CD4-positive, alpha-beta T cell treated with Interleukin-4 for 1 hour (primary cell): ENCODE measurements around the gene PBX1.

Experiments
- DNase-seq, 2 donors: peaks; one replicate each; pipeline ENCODE4 v3.0.0-alpha.2; 2020 to 2022

The PBX1 gene

GRCh38 chr1:164843743-164844500 is 284.9 kb downstream of the PBX1 start:
- DNase-seq = no peak

- DNase-seq = no peak
These were observed 288.0 kb downstream of the PBX1 start for GRCh38 chr1:164846731-164847691.

DNA sequence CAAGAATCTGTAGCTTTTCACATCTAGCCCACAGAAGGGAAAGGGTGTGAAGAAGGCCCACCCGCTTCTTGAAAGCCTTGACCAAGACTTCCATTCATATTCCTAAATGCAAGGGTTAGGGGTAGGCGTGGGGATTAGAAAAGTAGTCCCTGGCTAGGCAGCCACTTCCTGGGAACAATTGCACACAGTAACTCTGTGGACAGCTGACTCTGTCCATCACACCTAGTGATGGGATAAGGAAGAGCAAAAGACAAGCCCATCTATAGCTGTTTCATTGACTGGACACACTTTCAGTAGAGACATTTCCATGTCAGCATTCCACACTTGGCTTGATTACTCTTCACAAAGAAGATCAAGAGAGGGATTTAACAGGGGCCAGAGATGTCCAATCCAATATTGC is 294.2 kb downstream of the PBX1 start:
- no peak for DNase-seq

GRCh38 chr1:164855716-164856329 is 296.8 kb downstream of the PBX1 start:
- no peak for DNase-seq

GRCh38 chr1:164856381-164856780 is 297.4 kb downstream of the PBX1 start:
- no peak for DNase-seq

DNA sequence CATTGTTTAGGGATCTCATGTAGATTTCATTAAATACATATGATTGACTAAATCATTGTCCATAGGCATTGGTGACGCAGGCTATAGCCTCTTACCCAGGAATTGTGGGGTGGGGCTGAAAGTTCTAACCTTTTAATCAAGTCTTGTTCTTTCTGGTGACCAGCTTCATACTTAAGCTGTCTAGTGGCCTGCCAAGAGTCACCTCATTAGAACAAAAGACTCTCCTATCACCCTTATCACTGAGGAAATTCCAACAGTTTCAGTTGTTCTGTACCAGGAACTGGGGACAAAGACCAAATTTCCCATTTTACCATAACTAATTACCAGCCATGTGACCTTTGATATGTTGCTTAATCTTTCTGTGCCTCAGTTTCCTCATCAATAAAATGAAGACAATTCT is 298.5 kb downstream of the PBX1 start:
- no peak for DNase-seq

DNA sequence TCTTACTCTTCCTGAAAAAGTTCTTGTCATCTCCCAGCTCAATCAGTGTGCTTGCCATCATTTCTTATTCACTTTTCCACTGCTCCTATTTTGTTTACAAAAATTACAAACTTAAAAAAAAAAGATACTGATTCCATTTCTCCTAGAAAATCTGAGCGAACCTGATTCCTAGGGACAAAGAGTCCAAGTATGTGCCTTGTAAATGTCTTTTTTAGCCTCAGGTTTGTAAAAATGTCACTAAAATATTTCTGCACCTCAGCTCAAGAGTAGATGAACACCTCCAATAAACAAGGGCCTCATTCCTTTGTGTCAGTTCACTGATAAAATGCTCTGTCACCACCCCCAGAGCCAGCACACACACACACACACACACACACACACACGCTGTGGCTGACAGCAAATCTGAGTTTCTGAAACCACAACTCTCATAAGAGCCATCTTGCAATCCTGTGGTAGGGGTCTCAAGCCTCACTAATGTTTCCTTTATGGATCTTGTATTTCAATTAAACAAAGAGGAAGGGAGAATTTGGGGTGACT is 299.2 kb downstream of the PBX1 start:
- DNase-seq = no peak

GRCh38 chr1:164861632-164862031 is 302.6 kb downstream of the PBX1 start:
- no peak for DNase-seq

DNA sequence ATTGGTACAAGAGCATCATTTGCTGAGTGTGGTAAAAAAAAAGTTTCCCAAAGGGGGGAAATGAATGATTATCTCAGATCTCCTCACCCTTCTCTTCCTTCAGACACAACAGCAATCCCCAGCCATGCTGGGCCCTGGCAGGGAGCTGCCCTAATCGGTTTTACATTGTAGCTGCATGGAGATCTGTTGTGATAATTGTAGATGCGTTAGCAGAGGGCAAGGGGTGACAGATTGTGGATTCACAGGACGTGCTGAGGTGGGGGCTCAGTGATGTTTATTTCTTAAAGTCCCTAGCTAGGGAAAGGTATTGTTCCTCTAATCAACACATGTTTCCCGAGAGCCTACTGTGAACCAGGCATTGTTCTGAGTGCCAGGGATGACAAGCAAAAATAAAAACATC is 304.1 kb downstream of the PBX1 start:
- DNase-seq = no peak

- no peak for DNase-seq
These were observed 305.2 kb downstream of the PBX1 start for GRCh38 chr1:164864161-164864560.

DNA sequence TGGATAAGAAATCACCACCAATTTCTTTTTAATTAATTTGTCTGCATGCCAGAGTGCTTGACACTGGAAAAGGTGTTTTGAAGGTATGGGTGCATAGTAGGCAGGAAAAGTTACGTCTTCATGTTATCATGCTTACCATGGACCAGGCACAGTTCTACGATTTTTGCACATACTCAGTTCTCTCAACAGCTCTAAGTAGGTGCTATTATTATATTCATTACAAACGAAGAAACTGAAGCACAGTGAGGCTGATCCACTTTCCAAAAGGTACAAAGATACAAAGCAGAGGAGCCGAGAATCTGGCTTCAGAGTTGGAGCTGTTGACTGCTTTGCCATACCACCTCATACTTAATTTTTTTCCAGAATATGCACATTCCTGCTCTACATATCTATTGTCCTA is 306.4 kb downstream of the PBX1 start:
- no peak for DNase-seq

DNA sequence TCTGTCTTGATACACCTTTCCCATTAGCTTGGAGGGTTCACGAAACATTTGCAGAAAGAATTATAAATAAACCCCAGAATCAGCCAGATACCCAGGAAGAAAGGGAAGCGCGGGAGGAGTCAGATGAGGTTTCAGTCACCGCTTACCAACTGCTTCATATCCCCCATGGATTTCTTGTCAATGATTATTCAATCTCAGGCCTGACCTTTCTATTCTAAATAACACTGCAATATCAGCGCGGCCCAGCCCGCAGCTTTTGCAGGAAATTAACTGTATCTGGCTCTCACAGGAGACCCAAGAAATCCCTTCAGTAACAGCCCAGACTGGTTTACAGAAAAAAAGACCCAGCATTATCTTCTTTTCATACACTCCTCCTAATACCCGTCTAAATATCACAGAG is 308.6 kb downstream of the PBX1 start:
- DNase-seq = no peak

DNA sequence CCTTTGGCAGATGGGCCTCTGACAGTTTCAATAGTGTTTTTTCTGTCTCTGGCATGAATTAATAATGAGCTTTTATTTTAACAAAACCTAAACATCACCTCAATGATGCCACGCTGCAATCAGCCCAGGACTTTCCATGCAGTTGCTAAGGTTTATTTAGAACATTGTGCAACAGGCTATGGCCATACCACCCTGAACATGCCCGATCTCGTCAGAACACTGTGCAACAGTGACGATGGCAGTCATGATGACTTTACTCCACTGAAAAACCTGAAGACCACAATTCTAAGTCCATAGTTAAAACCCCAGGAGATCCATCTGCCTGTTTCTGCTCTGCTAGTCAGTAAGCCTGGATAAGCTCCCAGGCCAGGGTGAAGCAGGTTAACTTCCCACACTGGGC is 310.0 kb downstream of the PBX1 start:
- DNase-seq = no peak

DNA sequence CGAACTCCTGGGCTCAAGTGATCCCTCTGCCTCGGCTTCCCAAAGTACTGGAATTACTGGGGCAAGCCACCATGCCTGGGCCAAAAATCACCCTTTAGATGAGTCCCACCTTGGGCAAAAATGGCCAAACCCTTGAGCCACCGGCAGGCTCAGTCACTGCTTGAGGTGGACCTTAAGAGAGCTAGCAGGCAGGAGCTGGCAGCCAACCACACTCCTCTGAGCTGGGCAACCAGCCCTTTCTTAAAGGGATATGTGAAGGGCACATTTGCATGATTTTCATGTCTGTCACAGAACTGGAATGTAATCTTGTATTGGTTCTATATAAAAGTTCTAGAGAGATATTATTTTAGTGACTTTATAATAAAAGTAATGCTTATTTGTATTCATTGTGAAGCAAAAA is 316.5 kb downstream of the PBX1 start:
- DNase-seq = no peak

DNA sequence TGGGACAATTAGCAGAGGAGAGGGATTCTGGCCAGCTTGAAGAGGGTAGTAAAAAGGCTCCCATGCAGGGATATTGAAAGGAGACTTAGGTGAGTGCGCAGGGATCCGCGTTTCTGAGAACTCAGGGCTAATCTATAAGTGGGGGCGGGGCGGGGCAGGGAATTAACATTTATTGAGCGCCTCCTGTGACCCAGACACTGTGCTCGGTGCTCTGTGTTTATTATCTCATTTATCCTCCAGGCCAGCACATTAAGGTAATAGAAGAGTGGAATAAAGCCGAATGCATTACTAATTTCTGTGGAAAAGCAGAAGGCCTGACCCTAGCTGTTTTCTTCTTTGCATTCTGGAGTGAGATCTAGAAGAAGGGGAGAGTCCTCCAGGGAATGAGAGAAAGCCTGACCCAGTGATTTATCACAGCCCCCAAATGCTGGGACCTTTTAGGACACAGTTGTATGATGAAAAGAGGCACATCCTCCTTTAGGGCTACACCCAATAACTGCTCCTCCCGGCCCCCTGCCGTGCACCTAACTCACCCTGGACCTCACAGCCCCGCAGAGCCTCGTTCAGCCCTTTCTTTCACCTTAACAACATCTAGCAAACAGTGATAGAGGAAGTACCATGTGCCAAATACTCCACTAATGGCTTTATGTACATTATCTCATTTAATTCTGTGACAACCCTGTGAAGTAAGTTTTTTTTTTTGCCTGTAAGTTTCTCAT is 317.6 kb downstream of the PBX1 start:
- DNase-seq = no peak

- DNase-seq = no peak
These were observed 321.2 kb downstream of the PBX1 start for GRCh38 chr1:164880199-164880598.

- no peak for DNase-seq
These were observed 321.7 kb downstream of the PBX1 start for GRCh38 chr1:164880644-164881043.

DNA sequence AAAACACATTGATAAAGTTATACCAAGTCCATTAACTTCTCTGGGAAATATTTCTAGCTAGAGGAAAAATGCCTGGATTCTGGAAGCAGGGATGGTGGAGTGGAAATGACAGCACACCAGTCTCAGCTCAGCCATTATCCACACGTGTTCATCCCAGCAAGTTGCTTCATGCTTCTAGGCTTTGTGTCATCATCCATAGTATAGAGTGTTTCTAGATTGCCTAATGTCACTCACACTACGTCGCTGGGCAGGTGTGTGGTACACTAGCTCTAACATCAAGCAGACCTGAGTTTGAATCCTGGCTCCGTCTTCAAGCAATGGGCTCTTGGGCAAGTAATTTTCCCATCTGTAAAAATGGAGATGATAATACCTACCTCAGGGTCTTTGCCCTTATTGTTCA is 326.3 kb downstream of the PBX1 start:
- DNase-seq = no peak

DNA sequence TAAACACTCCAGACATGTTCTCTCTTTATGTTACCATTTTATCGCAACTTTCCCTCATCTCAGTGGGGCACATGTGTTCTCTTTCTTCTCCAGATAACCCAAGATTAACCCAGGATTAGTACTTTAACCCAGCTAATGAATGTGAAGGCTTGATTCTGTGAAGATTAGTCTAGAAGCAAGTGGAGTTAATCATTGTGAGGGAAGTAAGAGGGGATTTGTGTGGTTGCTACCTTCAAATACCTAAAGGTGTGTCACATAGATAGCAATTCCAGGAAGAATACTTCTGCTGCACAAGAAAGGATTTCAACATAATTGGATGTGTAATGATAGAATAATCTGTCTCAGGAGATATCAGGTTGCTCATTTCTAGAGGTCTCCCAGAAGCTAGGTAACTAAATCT is 327.1 kb downstream of the PBX1 start:
- no peak for DNase-seq

DNA sequence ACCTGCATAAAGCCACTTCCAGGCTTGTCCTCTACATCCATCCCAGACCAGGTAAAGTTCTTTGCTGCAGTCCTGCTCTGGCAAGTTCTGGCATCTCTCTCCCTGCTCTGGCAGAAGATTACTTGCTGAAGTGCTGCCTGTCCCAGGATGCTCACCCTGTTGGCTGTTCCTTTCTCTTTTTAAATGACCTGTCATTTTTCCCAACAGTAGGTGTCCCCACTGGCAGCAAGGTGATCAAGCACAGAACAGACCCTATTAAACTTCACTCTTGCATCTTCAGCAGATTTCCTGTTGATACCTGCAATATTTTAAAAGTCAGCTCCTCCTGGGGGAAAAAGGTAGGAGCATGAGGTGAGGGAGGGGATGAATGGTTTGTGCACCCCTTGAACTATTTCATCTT is 332.6 kb downstream of the PBX1 start:
- DNase-seq = no peak

GRCh38 chr1:164895026-164895912 is 336.3 kb downstream of the PBX1 start:
- DNase-seq = no peak

- no peak for DNase-seq
These were observed 342.0 kb downstream of the PBX1 start for GRCh38 chr1:164901031-164901430.
